ENCODE measurements around the gene FAIM2.

Gene FAIM2

DNA sequence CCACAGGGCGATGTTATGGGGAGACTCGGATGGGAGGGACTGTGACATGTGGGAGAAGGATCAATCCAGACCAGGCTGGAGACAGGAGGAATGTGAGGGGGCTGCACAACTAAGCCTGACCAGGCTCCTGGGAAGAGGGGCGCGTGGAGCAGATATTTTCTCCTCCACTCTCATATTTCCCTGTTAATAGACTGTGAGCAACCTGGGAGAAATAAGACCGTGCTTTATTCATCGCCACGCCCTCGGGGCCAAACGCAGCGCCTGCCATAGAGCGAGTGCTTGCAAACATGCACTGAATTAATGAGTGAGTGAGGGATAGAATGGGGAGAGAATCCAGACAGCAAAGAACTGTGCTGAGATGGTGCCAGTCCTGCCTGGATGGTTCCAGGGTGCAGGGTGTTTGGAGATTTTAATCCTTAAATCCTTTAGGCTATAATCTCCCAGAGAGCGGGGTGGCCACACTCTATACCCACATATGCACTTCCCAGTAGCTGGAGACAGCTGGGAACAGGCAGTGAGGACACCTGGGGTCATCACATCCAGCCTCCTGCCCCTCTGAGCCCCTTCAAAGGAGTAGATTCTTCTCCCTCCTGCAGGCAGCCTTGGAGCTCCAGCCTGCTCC lies 13.6 kb upstream of the FAIM2 start:
- no peak for DNase-seq

DNA sequence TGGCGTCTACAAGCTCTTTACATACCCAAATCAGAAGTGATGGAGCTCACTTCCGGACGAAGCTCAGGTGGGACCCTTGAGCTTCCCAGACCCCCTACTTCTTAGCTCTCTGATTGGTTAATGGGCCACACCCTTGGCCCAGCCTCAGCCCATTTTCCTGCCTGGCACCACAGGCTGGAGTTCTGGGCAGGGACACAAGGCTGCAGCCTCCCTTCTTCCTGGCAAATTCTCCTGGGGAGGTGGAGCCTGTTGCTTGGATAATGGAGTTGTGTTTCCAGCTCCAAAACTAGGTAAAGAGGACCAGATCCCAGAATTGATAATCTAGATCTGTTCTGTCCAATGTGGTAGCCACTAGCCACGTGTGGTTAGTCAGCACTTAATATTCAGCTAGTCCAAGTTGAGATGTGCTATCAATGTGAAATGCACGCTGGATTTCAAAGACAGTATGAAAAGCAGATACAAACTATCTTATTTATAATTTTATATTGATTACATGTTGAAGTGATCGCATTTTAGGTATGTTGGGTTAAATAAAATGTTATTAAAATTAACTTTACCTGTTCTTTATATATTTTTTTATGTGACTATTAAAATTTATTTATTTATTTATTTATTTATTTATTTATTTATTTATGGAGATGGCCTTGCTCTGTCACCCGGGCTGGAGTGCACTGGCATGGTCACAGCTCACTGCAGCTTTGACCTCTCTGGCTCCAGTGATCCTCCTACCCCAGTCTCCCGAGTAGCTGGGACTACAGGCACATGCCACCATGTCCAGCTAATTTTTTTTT lies 12.6 kb upstream of the FAIM2 start:
- DNase-seq: no peak

DNA sequence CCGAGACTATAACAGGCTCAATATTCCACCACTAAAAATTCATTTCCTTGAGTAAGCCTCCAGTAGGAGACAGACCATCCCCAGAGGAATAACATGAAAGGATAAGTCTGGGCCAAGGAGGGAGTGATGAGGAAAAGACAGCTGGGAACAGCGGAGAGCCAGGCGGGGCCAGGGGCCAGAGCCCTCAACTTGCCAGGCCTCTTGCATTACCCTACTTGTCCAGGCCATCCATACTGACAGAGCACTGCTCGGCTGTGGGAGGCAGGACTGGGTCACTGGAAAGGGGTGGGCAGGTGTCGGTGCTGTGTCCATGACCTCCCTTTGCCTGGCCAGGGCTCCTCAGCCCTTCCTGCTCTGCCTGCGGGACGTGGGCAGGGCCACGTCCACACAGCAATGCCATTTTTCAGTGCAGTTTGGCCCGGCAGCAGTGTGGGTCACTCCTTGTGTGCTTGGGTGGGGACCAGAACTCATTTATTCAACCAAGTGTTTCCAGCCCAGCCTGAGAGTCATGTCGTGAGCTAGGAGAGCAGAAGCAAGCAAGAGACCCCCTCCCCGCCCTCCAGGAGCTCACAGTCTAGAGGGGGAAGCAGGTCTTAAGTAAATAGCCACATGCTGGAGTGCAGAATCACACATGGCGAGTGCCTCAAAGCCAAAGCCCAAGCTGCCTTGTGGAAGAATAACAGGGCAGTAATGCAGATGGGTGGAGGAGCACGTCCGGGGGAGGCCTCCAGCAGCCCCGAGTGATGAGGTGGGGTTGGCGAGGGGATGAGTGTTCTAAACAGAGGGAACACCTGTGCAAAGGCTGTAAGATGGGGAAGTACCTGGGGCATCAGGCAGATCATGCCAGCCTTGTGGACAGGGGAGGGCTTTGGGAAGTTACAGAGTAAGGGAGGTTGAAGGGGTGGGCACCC lies 8.9 kb upstream of the FAIM2 start:
- DNase-seq: no peak

DNA sequence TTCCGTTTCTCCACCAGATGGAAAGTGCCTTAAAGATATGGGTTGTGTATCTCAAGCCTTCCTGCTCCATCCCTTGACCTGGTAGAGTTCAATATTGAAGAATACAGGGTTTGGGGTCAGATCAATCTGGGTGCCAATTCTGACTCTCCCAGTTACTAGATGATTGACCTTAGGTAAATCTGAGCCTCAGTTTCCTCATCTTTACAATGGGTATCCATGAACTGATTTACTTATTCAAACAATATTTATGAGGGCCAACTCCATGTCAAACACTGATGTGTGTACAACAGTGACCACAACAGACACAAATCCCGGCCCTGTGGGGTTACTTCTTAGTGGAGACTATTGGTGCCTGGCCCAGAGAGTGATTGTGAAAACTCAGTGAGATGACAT lies 7.5 kb upstream of the FAIM2 start:
- DNase-seq: no peak

DNA sequence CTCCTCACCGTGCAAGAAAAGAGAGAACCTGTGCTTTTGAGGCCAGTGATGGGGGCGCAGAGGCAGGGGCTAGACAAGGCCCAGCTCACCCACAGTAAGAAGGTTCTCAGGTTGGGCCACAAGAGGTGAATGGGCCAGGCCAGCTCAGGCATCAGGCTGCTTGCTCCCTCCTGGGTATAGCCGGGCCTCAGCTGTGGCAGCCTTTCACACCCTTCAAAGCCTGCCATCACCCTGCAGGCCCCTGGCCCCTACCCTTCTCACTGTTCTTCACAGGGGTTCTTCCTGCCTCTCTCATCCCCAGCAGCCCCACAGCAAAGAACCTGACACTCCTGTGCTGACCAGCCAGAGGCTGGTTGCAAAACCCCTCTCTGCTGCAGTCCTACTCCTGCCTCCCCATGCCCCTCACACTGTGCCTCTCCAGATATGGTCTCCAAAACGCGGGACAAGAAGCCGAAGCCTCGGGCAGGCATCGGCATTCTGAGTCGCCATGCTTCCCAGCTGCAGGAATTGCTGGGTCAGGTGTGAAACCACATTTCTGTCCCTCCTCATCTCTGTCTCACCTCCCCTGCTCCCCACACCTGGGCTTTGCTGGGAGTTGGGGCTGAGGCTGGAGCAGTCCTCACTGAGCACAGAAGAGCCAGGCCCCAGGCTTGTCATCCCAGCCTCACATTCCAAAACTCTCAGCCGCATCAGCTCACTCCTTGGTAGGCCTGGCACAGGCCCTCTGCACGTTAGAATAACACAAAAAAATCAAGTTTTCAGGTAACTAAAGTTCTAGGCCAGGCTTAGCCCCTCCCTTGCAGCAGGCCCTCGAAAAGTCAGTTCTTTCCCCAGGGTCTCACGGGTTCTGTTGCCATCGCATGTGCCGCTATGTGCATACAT lies 6.9 kb upstream of the FAIM2 start:
- no peak for DNase-seq

DNA sequence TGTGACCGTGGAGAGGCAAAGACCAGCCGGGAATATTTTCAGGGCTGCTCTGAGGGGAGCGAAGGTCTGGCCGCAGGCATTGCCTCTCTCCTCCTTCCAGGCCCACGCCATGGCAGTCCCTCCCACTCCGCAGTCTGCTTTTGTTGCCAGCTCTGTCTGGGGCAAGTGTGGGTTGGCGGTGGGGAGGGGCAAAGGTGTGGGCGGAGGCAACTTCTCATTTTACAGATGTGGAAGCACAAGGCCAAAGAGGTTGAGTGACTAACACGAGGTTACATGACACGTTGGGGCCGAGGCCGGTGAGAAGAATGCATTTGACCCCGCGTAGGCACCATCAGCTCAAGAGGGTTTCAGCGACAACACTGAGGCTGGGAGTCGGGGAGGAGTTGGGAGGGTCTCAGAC lies 6.1 kb upstream of the FAIM2 start:
- no peak for DNase-seq

DNA sequence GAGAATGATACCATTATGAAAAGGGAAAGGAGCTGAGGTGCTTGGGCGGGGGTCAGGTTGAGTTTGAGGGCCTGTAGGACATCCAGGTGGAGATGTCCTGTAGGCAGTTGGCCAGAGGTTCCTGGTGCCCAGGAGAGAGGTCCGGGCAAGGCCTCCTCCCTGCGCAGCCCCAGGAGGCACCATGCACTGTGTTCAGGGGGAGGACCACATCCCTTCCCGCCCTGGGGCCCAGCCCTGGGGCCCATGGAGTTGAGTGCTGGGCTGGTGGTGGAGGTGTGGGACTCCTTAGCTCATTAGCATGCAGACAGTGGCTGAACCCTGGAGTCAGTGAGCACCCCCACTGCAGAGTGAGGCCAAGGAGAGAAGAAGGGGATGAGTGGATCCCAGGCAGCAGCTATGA lies 5.7 kb upstream of the FAIM2 start:
- no peak for DNase-seq

DNA sequence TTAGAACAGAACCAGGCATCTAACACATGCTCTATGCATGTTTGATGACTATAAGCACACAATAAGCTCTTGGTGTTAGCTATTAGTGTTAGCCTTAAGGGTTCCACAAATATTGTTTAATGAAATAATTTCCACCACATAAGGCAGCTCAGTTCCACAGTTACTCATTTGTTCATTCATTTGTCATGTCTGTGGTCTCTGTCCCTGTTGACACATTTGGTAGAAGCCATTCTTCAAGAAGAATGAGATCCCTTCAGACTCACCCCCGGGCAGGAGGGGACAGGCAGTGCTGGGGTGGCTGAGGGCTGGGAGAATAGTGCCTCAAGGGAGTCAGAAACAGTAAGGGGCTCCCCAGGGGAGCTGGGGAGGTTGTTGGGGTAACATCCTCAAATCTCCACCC lies 3.7 kb upstream of the FAIM2 start:
- no peak for DNase-seq

DNA sequence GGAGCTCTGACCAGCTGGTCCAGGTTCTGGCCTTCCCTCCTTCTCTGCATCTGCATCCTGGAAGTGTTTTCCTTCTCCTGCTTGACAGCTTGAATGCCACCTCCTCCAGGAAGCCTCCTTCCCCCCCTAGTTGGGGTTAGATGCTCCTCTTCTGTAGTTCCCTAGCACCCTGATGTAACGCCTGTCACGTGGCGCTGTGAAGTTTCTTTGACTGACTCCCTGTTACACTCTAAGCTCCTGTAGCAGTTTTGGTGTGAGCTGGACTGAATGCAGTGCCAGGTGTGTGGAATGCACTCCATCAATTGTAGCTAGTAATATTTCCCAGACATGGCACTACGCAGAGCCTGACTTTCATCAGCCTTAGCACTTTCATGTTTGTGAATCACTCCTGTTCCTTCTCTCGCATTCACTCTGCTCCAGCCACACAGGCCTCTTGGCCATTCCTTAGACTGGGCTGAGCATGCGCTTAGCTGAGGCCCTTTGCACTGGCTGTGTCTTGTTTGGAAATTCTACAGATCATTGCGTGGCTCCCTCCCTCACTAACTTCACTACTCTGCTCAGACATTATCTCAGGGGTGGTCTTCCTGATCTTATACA lies 2.1 kb upstream of the FAIM2 start:
- no peak for DNase-seq

DNA sequence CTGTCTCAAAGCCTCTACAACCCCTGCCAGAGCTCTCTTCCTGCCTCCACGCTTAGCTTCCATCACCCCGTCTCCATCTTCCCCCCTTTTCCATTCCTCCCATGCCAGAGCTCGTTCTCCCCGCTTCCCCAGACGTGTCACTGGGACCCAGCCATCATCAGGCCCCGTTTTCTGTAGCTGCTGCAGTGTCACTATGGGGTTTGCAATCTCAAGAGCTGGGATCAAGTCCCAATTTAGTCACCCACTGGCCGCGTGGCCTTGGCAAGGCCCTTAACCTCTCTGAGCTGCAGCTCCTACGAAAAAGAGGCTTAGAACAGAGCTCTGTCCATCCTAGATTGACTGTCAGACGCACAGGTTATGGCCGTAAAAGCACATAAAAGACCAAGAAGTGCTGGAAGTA lies 901 bp upstream of the FAIM2 start:
- no peak for DNase-seq

DNA sequence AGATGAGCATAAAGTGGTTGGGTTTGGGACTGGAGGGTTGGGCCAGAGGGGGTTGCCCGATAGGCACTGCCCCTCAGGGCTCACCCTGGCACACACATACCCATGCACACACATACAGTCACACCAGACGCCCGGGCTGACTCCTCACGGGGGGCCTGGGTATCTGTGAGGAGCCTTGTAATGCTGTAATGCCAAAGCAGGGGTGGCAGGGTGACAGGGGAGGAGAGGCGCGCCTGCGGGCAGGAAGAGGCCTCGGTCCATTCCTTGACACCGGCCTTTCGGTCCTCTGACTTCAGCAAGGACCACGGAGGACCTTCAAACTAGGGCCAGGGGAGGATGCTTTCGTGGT lies 375 bp downstream of the FAIM2 start:
- DNase-seq: no peak

DNA sequence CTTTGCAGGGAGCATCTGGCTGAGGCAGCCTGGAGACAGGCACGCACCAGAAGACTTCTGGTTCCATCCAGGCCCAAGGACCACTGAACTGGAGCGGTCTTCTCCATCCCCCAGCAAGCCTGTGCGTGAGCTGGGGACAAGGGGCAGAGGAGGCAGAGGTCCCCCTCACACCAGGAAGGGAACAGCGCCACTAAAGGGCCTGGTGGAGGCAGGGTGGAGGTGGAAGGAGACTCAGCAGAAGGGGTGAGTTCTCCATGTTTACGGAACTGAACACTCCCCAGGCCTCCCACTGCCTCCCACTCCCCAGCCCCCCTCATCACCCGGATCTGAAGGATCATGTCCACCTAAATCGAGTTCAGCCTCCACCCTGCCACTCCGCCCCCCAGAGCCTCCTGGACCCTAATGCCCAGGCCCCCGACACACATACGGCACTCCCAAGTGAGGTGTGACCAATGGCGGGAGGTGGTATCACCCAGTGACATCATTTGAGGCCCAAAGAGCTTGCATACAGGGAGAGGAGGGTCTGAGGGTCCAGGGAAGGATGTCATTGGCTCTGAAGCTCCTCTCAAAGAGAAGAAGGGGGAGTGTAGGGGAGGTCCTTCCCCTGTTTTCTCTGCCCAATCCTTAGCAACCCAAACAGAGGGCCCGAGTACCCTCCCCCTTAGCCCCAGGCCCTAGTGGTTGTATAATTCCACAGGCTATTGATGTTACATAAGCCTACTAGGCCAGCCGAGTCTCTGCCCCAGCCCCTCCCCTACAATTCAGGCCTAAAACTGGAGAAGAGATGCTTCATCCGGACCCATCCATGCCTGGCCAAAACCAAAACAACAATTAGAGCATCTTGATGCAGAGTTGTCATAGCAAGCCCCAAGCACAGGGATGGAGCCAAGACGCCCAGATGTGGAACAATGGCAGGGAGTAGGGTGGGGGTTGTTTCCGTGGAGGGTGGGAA lies 1.0 kb downstream of the FAIM2 start:
- no peak for DNase-seq

DNA sequence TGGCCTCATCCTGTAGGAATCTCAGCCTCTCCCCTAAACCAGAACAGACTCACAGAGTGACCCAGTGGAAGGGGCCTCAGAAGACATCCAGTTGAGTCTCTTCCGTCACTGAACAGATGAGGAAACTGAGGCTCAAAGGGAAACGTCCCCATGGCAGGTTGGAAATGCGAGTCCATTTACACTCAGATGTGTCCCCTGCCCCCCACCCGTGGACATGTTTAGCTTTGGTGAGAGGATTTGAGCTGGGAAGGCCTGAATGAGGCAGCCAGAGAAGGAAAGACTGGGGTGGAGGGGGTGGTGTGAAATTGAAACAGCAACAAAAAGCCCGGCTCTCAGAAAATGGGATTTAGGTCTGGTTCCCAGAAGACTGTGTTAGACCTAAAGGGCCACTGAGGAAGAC lies 1.7 kb downstream of the FAIM2 start:
- no peak for DNase-seq

DNA sequence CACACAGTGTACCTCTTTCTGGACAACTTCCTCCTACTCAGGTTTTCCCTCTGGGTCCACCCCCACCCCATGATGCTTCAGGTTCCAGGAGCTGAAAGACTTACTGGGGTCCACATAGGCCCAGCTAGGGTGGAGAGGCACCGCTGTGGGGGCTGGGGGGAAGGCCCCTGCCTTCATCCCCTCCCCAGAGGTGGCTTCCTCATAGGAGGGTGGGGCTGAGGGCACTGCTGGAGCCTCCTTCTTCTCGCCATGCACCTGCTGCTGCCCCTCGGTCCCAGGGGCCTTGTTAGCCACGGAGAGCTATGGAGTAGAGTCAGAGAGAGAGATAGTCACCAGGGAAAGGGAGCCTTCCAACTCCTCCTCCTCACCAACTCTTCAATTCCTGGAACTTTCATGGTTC lies 2.7 kb downstream of the FAIM2 start:
- peak; percentile 6 for DNase-seq

DNA sequence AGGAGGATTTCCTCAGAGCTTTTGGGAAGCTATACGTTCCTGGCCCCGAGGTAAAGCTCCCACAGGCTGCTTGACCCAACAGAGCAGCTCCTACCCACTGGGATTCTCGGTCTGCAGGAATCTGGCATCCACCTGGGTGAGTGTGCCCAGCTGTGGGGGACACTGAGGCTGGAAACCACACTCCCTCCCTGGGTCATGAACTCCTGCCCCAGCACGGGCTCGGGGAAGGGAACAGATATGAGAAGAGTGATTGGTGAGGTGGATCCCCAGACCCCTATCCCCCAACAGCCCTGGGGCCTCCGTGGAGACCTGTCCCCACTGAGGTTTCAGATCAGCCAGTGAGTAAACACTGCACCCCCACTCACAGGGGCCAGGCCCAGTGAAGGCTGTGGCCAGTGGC lies 3.3 kb downstream of the FAIM2 start:
- no peak for DNase-seq

DNA sequence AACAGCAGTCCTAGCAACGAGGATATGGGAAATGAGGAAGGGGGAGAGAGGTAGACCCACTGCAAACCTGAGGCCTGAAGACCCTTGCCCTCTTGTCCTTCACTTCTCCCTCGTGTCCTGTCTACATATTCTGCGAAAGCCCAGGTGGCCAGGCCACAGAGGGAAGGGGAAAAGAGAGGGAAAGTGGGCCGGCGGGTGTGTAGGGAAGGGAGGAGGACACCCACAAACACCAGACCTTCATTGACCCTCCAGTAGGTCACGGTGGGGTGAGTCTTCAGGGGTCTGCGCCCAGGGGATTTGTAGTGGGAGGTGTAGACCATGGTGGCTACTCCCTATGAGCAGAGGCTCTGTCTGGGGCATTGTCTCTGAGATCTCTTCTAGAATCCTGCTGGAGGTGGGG lies 3.8 kb downstream of the FAIM2 start:
- no peak for DNase-seq

DNA sequence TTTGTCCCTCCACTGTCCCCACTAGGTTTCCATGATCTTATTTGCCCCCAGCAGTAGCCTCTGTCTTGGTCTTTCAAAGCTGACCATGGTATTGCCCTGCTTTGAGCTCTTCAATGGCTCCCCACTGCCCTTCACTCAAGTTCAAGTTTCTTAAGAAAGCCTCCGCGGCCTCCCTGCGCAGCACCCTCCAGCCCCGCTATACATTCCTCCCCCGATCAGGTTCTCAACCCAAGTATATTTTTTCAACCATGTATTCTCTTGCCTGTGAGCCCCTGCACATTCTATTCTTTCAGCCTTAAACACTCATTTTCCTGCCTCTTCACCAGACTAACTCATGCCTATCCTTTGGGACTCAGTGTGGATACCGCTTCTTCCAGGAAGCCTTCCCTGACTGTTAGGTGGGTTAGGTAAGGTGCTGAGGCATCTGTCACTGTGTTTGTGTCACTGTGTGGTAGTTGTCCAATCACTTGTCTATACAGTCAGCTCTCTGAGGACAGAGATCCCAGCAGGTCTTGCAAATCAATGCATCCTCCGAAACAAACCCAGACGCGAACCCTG lies 4.3 kb downstream of the FAIM2 start:
- DNase-seq: no peak

DNA sequence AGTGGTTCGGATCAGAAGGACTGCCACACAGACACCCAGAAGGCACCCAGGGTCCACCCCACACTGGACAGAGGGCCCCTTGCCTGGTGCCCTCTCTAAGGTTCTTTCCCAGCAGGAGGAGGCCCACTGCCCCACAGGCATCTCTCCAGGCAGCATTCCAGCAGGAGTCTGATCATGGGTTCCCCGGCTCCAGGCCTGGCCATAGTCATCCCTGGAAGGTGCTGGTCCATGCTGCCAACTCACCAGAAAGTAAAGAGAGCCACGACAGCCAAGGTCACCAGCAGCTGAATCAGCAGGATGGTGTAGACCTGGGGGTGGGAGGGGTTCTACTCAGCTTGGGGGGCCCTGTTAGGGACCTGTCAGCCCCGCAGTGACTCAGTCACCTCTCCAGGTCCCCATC lies 6.4 kb downstream of the FAIM2 start:
- no peak for DNase-seq

DNA sequence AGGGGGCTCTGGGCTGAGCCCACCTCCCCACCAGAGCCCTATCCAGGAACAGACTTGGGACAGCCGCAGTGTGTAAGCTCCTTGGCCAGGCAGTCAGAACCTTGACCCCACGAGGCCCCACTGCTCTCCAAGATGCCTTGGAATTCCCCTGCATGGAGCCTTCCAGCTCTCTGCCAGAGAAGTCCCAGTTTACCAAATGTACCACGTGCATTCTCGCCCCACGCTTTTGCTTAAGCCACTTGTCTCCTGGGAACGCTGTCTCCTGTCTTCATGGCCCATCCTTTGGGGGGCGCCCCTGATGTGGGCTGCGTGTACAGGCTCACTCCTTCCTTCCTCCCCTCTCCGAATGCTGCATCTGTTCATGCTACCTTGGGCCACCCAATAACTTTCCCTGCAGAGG lies 7.9 kb downstream of the FAIM2 start:
- no peak for DNase-seq

DNA sequence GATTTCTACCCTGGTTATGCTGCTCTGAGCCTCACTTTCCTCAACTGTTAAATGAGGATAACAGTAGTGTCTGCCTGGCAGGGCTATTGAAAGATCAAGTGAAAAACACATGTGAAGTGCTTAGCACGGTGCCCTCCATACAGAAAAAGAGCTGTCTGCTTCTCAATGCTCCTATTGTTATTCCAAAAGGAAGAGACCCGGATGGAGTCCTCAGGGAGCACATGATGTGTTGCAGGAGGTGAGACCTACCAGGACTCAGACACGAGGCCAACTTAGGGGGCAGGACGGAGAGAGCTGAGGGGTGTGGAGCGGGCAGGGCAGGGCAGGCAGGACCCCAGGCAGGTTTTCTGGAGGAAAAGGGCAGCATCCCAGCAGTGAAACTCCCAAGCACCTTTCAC lies 8.9 kb downstream of the FAIM2 start:
- no peak for DNase-seq

All from NCI-H1092 (cell line).